GM12875 (cell line): Measurements from ENCODE around the gene FLRT2.

Source experiments
- H3K4me3 ChIP-seq: one replicate; pipeline ENCODE4 v1.5.1; 2011; ENCODE audit warnings: low read depth, low read length, control low read depth
- TF ChIP-seq, protein P1 (sequence below): IDR thresholded peaks from 2 replicates; pipeline ENCODE4 v1.5.1; 2011; ENCODE audit warnings: low read depth, mild to moderate bottlenecking, control low read depth, inconsistent platforms, low read length, moderate library complexity, borderline replicate concordance; ENCODE audit not compliant: insufficient read depth

Gene FLRT2

GRCh38 chr14:85564841-85565527 is 35.0 kb downstream of the FLRT2 start:
- TF ChIP-seq, protein P1, sequence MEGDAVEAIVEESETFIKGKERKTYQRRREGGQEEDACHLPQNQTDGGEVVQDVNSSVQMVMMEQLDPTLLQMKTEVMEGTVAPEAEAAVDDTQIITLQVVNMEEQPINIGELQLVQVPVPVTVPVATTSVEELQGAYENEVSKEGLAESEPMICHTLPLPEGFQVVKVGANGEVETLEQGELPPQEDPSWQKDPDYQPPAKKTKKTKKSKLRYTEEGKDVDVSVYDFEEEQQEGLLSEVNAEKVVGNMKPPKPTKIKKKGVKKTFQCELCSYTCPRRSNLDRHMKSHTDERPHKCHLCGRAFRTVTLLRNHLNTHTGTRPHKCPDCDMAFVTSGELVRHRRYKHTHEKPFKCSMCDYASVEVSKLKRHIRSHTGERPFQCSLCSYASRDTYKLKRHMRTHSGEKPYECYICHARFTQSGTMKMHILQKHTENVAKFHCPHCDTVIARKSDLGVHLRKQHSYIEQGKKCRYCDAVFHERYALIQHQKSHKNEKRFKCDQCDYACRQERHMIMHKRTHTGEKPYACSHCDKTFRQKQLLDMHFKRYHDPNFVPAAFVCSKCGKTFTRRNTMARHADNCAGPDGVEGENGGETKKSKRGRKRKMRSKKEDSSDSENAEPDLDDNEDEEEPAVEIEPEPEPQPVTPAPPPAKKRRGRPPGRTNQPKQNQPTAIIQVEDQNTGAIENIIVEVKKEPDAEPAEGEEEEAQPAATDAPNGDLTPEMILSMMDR: no peak
- H3K4me3 ChIP-seq: no peak overlapping the region

DNA sequence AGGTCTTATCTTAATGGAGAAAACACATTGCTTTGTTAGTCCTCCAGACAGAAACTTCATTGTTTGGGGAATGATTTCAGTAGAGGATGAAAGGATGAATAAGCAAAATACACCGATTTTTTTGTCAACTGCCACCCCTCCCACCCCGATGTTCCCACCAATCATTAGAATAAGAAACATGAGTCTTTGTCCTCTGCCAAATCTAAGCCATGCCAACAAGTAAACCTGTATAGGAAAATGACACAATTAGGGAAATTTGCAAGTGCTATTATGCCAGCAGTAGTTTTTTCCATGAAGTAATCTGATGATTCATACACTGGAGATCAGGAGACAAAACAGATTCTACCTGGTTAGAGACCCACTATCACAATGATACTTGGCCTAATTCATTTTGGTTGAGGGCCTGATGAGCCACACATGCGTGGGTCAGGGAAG is 35.9 kb downstream of the FLRT2 start:
- H3K4me3 ChIP-seq: no peak overlapping the region
- TF ChIP-seq, protein P1: no peak

- no peak overlapping the region for H3K4me3 ChIP-seq
- TF ChIP-seq, protein P1: no peak
Observed at GRCh38 chr14:85566603-85567002, 36.7 kb downstream of the FLRT2 start.

- H3K4me3 ChIP-seq: no peak overlapping the region
- TF ChIP-seq, protein P1: no peak
Observed at GRCh38 chr14:85572011-85572410, 42.1 kb downstream of the FLRT2 start.

- TF ChIP-seq, protein P1: no peak
- no peak overlapping the region for H3K4me3 ChIP-seq
Observed at GRCh38 chr14:85572845-85573244, 42.9 kb downstream of the FLRT2 start.

- TF ChIP-seq, protein P1: no peak
- no peak overlapping the region for H3K4me3 ChIP-seq
Observed at GRCh38 chr14:85573406-85573805, 43.5 kb downstream of the FLRT2 start.
